Esophagus muscularis mucosa (tissue), 4 donors: ENCODE results near the gene HSBP1.

ENCODE experiments used
- EP300 ChIP-seq: sonication (generic); formaldehyde crosslinking; IDR thresholded peaks from one replicate; pipeline ENCODE4 v1.6.1; 2017; ENCODE audit warnings: antibody characterized with exemption
- POLR2A ChIP-seq: fragments of 450-650 bp; IDR thresholded peaks from one replicate; pipeline ENCODE4 v1.6.1; 2017; ENCODE audit warnings: antibody characterized with exemption, moderate library complexity, mild to moderate bottlenecking, low read depth
- TF ChIP-seq, protein P1 (sequence below), 3 experiments: fragments of 200-600 bp in 2 of 3; fragments of 450-650 bp in 1 of 3; sonication (generic) in 2 of 3; IDR thresholded peaks; one replicate each; pipeline ENCODE4 v1.5.1; 2017 to 2019; ENCODE audit warnings: antibody characterized with exemption in 3 of 3, mild to moderate bottlenecking in 2 of 3, moderate library complexity in 1 of 3

DNA sequence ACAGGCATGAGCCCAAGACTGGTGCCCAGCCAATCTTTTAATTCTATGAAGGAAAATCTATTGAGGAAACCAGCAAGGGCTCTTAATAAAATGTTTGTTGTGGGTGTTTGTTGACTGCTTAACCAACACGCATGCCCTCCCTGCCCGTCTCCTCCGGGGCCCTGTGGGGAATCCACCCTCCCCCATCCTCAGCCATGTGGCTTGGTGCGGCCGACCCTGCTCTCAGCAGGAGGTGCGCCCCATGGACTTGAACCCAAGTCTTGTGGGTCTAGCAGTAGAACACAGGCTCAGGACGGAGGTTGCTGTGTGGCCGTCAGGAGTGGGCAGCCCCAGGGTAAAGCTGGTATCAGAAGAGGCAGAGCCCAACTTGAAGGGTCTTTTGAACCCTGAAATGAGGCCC is 46.1 kb downstream of the HSBP1 start:
- TF ChIP-seq, protein P1, sequence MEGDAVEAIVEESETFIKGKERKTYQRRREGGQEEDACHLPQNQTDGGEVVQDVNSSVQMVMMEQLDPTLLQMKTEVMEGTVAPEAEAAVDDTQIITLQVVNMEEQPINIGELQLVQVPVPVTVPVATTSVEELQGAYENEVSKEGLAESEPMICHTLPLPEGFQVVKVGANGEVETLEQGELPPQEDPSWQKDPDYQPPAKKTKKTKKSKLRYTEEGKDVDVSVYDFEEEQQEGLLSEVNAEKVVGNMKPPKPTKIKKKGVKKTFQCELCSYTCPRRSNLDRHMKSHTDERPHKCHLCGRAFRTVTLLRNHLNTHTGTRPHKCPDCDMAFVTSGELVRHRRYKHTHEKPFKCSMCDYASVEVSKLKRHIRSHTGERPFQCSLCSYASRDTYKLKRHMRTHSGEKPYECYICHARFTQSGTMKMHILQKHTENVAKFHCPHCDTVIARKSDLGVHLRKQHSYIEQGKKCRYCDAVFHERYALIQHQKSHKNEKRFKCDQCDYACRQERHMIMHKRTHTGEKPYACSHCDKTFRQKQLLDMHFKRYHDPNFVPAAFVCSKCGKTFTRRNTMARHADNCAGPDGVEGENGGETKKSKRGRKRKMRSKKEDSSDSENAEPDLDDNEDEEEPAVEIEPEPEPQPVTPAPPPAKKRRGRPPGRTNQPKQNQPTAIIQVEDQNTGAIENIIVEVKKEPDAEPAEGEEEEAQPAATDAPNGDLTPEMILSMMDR (IDR thresholded peaks at IDR 0.05), result no peak
- TF ChIP-seq POLR2A, result no peak
- TF ChIP-seq EP300, result no peak
